Activated gamma-delta T cell treated with anti-CD3 and anti-CD28 coated beads, Interleukin-2, amount 50 U/mL, for 16 hours (primary cell): Measurements from ENCODE around the gene RASA3.
"Not testable (repeated sequence)": the region's sequence is repeated elsewhere in the genome, so short reads cannot be mapped to it uniquely, and the experiment has no call there.

Experiments used
- DNase-seq: peaks from one replicate; pipeline ENCODE4 v3.0.0-alpha.2; 2020; ENCODE audit warnings: low read depth

The RASA3 gene

GRCh38 chr13:114100446-114101357 is 31.7 kb downstream of the RASA3 start:
- no peak for DNase-seq

- no peak for DNase-seq
Observed at GRCh38 chr13:114099918-114100445, 32.4 kb downstream of the RASA3 start.

- DNase-seq: no peak
Observed at GRCh38 chr13:114099191-114099590, 33.2 kb downstream of the RASA3 start.

GRCh38 chr13:114098689-114099056 is 33.8 kb downstream of the RASA3 start:
- not testable (repeated sequence) for DNase-seq

- DNase-seq: no peak
Observed at GRCh38 chr13:114097893-114098688, 34.3 kb downstream of the RASA3 start.

GRCh38 chr13:114097212-114097892 is 35.1 kb downstream of the RASA3 start:
- DNase-seq: no peak

GRCh38 chr13:114096811-114097211 is 35.6 kb downstream of the RASA3 start:
- no peak for DNase-seq

GRCh38 chr13:114096031-114096485 is 36.4 kb downstream of the RASA3 start:
- DNase-seq: no peak

GRCh38 chr13:114095486-114095885 is 36.9 kb downstream of the RASA3 start:
- no peak for DNase-seq

- no peak for DNase-seq
Observed at GRCh38 chr13:114093118-114093517, 39.3 kb downstream of the RASA3 start.

GRCh38 chr13:114092468-114092867 is 40.0 kb downstream of the RASA3 start:
- no peak for DNase-seq

- DNase-seq: no peak
Observed at GRCh38 chr13:114090476-114090875, 41.9 kb downstream of the RASA3 start.

GRCh38 chr13:114089751-114090400 is 42.5 kb downstream of the RASA3 start:
- DNase-seq: no peak

GRCh38 chr13:114089341-114089740 is 43.1 kb downstream of the RASA3 start:
- no peak for DNase-seq

- DNase-seq: no peak
Observed at GRCh38 chr13:114088863-114089262, 43.6 kb downstream of the RASA3 start.

- DNase-seq: no peak
Observed at GRCh38 chr13:114088234-114088633, 44.2 kb downstream of the RASA3 start.

GRCh38 chr13:114087430-114087829 is 45.0 kb downstream of the RASA3 start:
- DNase-seq: no peak

- DNase-seq: no peak
Observed at GRCh38 chr13:114082849-114083645, 49.4 kb downstream of the RASA3 start.

- no peak for DNase-seq
Observed at GRCh38 chr13:114081761-114082681, 50.4 kb downstream of the RASA3 start.
